Type B pancreatic cell (in vitro differentiated cells): ENCODE data around the gene EML1. TPM values are rescaled to one million over a fixed set of nuclear protein-coding genes. Genes with fewer than 3 reads are reported as not detected.
A peak's percentile ranks its signal among the peaks of the same experiment; 100 is the strongest.

Experiments used
- DNase-seq: peaks from one replicate; pipeline ENCODE4 v3.0.0; 2021; ENCODE audit warnings: mixed read lengths; ENCODE audit not compliant: unreplicated experiment; ENCODE audit errors: extremely low spot score
- H3K27ac Mint-ChIP-seq: 2 replicates; pipeline ENCODE4 v1.8.0; 2021; ENCODE audit warnings: mild to moderate bottlenecking, mixed read lengths
- H3K27me3 Mint-ChIP-seq: 2 replicates; pipeline ENCODE4 v1.8.0; 2021; ENCODE audit warnings: mixed read lengths
- H3K36me3 Mint-ChIP-seq: 2 replicates; pipeline ENCODE4 v1.8.0; 2021; ENCODE audit warnings: mixed read lengths
- H3K4me1 Mint-ChIP-seq: one replicate; pipeline ENCODE4 v1.8.0; 2021; ENCODE audit warnings: mixed read lengths; ENCODE audit not compliant: unreplicated experiment
- H3K4me3 Mint-ChIP-seq: 2 replicates; pipeline ENCODE4 v1.8.0; 2021; ENCODE audit warnings: mild to moderate bottlenecking, mixed read lengths
- H3K9me3 Mint-ChIP-seq: 2 replicates; pipeline ENCODE4 v1.8.0; 2021; ENCODE audit warnings: mixed read lengths
- total RNA-seq: library from RNA; stranded (reverse); gene quantifications from 2 replicates; pipeline ENCODE4 v1.2.1, GENCODE V29; 2021; ENCODE audit warnings: low replicate concordance
- TF ChIP-seq, protein P1 (sequence below): fragments of 200-600 bp; sonication (generic); conservative IDR thresholded peaks from 2 replicates; pipeline ENCODE4 v1.5.0; 2021; ENCODE audit warnings: antibody characterized with exemption, mild to moderate bottlenecking

The EML1 gene
- total RNA-seq, 1 donor from 2014 or later, result 45.7 TPM

DNA sequence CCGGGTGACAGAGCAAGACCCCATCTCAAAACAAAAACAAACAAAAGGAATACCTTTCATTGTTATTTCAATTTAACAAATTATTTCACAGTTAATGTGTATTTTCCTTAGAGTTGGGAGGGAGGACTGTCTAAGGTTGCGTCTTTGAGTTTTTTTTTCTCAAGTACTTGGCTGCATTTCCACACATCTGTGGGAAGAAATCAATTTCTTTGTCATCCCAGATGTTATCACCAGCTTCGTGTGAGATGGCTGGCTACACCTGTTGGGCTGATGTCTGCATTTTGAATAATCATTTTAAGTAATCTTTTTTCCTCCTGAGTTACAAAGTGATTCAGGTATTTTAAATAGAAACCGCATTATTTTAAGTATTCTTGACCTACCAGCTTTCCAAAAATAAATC is 59.4 kb downstream of the EML1 start:
- Mint-ChIP-seq H3K36me3 (peaks cover 20% of the 10 kb centered on the region), H3K4me1 (peaks cover 16% of the 10 kb centered on the region), H3K4me3 (no peak overlapping the region), H3K27ac (peak overlapping the region; percentile 48), H3K9me3 (no peaks in the 10 kb centered on the region), H3K27me3 (no peaks in the 10 kb centered on the region)
- TF ChIP-seq, protein P1, sequence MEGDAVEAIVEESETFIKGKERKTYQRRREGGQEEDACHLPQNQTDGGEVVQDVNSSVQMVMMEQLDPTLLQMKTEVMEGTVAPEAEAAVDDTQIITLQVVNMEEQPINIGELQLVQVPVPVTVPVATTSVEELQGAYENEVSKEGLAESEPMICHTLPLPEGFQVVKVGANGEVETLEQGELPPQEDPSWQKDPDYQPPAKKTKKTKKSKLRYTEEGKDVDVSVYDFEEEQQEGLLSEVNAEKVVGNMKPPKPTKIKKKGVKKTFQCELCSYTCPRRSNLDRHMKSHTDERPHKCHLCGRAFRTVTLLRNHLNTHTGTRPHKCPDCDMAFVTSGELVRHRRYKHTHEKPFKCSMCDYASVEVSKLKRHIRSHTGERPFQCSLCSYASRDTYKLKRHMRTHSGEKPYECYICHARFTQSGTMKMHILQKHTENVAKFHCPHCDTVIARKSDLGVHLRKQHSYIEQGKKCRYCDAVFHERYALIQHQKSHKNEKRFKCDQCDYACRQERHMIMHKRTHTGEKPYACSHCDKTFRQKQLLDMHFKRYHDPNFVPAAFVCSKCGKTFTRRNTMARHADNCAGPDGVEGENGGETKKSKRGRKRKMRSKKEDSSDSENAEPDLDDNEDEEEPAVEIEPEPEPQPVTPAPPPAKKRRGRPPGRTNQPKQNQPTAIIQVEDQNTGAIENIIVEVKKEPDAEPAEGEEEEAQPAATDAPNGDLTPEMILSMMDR, result no peak
- no peak for DNase-seq

DNA sequence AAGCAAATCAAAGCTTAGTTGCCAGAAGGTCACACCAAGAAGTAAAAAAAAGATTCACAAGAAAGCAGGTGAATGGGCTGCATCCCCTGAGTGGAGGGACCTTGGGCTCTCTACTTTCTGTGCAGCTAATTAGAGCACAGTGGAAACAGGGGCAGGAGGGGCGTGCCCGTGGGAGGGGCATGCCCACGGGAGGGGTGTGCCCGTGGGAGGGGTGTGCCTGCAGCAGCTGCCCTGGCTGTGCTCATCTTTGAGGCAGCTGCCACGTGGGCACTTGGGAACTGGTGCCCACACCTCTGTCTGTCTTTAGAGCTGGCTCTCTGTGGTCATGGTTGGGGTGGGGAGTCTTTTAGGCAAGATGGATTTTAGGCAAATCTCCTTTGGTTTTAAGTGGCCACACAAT is 60.0 kb downstream of the EML1 start:
- H3K9me3 Mint-ChIP-seq, result no peaks in the 10 kb centered on the region
- TF ChIP-seq, protein P1, result no peak
- H3K27me3 Mint-ChIP-seq, result no peaks in the 10 kb centered on the region
- peaks cover 16% of the 10 kb centered on the region for H3K4me1 Mint-ChIP-seq
- no peak for DNase-seq
- H3K36me3 Mint-ChIP-seq, result peaks cover 20% of the 10 kb centered on the region
- peak overlapping the region; percentile 48 for H3K27ac Mint-ChIP-seq
- no peak overlapping the region for H3K4me3 Mint-ChIP-seq

DNA sequence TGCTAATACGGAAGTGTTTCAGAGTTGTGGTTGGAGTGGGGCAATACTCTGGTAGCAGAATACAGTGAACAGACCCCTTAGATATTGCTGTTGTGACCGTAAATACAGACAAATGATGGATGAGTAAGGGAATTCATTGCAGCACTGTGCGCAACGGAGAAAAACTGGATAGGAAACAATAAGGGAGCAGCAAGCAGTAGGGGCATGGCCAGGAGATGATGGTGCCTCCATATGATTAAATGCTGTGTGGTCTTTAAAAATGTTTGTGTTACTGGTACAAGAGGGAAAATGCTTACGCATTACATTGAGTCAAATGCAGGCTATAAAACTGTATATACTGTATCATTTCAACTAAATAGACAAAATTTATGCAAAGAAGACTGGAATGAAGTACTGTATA is 61.6 kb downstream of the EML1 start:
- TF ChIP-seq, protein P1, result no peak
- Mint-ChIP-seq H3K4me1 (peaks cover 19% of the 10 kb centered on the region), H3K36me3 (peaks cover 17% of the 10 kb centered on the region), H3K4me3 (no peak overlapping the region), H3K27me3 (no peaks in the 10 kb centered on the region), H3K9me3 (no peaks in the 10 kb centered on the region), H3K27ac (no peak overlapping the region)
- no peak for DNase-seq

DNA sequence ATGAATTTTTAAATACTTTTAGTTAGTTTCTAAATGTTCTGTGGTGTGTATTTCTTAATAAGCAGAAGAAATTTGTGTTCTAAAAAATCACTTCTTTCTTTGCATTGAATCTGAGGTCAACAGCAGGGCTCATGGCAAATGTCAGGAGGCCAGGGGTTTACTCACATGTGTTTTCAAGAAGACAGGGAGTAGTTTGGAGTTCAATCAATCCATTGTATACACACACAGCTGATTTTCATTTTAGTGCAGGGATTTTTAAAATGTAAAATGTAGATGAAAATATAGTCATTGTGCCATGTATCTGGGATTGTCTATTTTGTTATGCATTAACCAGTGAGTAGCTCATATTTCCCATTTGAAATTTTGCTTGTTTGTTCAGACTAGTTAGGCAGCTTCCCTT is 62.1 kb downstream of the EML1 start:
- H3K27ac Mint-ChIP-seq, result no peak overlapping the region
- H3K4me1 Mint-ChIP-seq, result peaks cover 23% of the 10 kb centered on the region
- no peaks in the 10 kb centered on the region for H3K9me3 Mint-ChIP-seq
- TF ChIP-seq, protein P1, result no peak
- H3K27me3 Mint-ChIP-seq, result no peaks in the 10 kb centered on the region
- no peak overlapping the region for H3K4me3 Mint-ChIP-seq
- DNase-seq, result no peak
- H3K36me3 Mint-ChIP-seq, result peaks cover 18% of the 10 kb centered on the region

DNA sequence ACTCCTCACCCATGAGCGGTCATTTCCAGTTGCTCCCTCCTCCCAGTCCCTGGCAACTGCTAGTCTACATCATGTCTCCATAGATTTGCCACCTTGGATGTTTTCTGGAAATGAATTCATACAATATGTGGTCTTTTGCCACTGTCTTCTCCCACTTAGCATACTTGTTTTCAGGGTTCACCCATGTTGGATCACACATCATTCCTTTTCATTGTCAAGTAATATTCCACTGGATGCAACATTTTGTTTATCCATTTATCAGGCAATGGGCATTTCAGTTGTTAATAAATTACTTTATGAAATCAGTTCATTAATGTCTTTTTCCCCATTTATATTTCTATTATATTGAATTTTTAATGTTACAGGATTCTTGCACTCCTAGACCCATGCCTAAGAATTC is 64.3 kb downstream of the EML1 start:
- no peak for DNase-seq

More for the DNA sequence above, 64.3 kb downstream of the EML1 start:
- Mint-ChIP-seq H3K9me3 (no peaks in the 10 kb centered on the region), H3K4me3 (no peak overlapping the region), H3K4me1 (peaks cover 19% of the 10 kb centered on the region), H3K36me3 (peaks cover 8% of the 10 kb centered on the region), H3K27ac (no peak overlapping the region), H3K27me3 (no peaks in the 10 kb centered on the region)
- TF ChIP-seq, protein P1, result no peak
